GM18507 (cell line): ENCODE measurements around the gene CLASP1.
"Not testable (repeated sequence)": the region's sequence is repeated elsewhere in the genome, so short reads cannot be mapped to it uniquely, and the experiment has no call there.

Source experiments
- DNase-seq: peaks from one replicate; pipeline ENCODE4 v3.0.0; 2011; ENCODE audit warnings: low read depth; ENCODE audit not compliant: insufficient read length; ENCODE audit errors: extremely low spot score
- FAIRE-seq: peaks from 2 replicates; lab custom pipeline; 2011; peaks lifted over from hg19 to GRCh38; lab: Jason Lieb, UNC

CLASP1 gene

DNA sequence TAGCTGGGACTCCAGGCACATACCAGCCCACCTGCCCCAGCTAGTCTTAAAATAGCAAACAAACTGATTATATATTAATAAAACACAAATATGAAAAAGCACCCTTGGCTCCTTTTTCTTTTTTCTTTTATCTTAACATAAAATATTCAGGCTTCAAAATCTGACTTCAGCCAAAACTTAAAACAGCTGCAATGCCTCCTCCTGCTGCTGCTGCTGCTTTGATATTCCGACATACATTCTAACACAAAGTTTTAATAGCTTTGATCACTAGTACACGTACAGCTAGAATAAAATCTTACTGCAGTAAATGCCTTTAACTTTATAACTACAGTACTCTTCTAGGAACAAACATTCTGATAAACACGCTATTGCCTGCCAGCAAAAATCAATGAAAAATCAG, 190.0 kb downstream of the CLASP1 start:
- FAIRE-seq = no peak
- no peak for DNase-seq

DNA sequence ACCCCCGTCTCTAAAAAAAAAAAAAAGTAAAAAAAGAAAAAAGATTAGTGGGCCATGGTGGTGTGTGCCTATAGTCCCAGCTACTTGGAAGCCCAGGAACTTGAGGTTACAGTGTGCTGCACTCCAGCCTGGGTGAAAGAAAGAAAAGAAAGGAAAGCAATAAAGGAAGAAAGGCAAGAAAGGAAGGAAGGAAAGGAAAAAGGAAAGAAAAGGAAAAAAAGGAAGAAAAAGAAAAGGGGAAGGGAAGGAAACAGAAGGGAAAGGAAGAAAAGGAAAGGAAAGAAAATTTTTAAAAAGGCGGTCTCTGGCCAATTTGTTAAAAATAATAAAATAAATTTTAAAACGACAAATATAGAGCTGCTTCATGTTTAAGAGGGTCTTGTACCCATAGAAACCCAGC, 192.9 kb downstream of the CLASP1 start:
- DNase-seq = no peak
- no peak for FAIRE-seq

DNA sequence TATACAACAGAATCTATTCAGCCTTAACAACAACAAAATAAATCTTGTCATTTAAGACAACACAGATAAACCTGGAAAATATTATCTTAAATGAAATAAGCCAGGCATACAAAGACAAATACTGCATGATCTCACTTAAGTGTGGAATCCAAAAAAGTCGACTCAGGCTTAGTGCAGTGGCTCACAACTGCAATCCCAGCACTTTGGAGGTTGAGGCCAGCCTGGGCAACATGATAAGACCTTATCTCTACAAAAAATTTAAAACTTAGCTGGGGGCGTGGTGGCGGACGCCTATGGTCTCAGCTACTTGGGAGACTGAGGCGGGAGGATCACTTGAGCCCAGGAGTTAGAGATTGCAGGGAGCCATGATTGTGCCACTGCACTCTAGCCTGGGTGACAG, 193.8 kb downstream of the CLASP1 start:
- FAIRE-seq (no peak), DNase-seq (no peak)

DNA sequence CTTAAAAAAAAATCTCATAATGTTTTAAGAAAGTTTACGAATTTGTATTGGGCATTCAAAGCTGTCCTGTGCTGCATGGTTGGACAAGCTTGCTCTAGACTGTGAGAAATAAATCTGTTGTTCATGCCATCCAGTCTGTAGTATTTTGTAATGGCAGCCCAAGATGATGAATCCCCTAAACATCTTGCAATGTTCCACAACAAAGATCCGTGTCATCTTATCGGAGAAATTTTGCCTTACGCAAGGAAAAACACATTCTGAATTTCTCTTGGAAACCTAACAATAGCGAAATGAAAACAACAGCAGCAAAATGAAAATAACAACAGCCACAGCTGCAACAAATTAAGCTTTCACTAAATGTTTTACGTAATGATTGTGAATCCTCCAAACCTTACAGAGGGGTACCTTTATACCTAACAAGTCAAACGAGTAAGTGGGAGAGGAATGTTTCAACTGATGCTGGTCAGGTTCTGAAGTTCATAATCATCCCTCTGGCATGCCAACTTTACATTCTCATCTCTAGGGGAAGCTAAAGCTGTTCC, 194.6 kb downstream of the CLASP1 start:
- DNase-seq (no peak), FAIRE-seq (no peak)

DNA sequence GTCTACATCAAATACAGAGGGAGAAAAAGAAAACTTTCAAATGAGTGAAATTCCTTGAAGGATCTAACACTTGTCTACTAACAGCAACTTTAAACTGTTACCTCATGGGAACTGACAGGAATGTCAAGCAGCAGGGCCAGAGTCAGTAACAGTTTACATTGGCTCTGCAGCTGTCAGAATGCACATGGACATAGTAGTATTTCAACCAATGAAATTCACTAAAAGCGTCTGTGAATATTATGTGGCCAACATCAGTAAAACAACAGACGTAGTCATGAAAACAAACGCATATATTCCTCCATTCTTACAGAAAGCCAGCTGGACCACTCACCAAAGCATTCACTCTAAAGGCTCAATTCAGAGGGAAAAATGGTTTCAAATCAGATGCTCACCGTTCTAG, 197.9 kb downstream of the CLASP1 start:
- FAIRE-seq (no peak), DNase-seq (no peak)

DNA sequence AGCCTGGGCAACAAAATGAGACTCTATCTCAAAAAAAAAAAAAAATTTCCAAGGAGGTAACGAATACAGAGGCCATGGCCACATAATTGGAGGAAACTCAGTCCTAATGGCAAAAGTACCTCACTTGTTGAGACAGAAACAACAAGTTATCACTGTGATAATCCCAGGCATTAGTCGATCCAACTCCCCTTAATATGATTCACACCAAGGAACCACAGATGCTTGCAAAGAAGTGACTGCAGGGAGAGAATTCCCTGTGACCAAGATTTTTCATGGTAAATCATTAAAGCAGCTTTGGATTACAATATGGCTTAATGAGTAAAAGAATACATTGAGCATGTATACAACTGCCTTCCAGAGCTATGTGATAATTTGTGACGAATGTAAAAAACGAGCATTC, 199.0 kb downstream of the CLASP1 start:
- FAIRE-seq (no peak), DNase-seq (no peak)

DNA sequence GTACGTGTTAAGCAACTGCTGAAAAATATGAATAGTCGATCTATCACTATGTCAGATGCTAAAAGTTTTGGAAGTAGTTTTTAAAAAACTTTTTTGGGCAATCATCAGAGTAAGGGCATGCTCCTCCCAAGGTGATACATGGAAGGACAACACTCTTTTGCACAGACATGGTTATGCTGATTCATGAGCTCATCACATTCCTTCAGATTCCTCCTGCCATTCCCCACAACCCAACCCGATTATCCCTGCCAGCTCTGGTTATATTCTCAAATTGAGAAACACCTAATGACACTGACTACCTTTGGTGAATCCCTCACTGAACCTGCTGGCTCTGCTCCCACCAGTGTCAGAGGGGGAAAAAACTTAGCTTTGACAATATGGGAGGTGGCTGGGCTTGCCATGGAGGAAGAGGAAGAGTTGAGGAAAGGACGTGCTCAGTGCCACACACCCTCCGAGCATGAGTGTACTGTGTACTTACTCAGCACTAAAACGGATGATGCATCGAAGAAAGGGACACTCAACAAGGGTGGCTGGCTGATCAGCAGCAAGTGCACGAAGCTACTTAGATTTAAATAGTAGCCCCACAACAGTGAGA, 202.5 kb downstream of the CLASP1 start:
- no peak for FAIRE-seq
- DNase-seq = no peak

DNA sequence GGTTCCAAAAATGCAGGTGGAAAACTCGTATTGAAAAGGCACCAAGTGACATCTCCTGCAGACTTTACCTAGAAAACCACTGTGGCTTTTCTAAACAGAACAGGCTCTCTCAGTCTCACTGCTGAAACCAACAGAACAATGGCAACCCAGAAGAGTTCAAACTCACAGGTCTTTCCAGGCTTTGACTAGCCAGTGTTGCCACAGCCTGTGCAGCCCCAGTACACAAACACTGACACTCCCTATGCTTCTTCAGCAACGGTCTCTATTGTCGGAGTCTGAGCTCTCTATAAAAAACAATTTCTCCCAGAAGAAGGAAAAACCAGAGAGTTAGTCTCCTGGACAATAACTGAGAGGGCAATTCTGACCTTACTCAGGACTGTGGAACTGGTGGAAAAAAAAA, 206.4 kb downstream of the CLASP1 start:
- FAIRE-seq (no peak), DNase-seq (no peak)

DNA sequence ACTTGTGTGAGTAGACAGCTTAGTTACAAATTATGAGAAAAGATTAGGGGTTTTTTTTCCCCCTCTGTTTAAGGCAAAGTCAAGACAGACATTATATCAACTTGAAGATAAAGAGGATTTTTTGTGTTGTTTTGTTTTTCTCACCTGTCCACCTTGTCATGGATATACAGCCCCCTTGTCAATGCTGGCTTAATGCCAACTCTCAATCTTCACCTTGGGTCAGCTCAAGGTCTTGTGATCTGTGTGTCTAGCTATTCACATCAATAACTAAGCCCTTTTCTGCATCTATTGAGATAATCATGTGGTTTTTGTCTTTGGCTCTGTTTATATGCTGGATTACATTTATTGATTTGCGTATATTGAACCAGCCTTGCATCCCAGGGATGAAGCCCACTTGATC, 211.0 kb downstream of the CLASP1 start:
- not testable (repeated sequence) for DNase-seq, FAIRE-seq

DNA sequence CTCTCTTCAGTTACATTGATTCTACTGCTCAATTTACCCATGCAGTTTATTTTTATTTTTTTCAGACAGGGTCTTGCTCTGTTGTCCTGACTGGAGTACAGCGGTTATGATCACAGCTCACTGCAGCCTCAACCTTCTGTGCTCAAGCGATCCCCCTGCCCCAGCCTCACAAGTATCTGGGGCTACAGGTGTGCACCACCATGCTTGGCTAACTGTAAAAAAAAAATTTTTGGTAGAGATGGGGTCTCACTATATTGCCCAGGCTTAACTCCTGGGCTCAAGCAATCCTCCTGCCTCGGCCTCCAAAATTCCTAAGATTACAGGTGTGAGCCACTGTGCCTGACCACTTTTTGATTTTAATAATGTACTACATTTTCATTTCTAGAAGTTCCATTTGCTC, 212.3 kb downstream of the CLASP1 start:
- DNase-seq (no peak), FAIRE-seq (no peak)

DNA sequence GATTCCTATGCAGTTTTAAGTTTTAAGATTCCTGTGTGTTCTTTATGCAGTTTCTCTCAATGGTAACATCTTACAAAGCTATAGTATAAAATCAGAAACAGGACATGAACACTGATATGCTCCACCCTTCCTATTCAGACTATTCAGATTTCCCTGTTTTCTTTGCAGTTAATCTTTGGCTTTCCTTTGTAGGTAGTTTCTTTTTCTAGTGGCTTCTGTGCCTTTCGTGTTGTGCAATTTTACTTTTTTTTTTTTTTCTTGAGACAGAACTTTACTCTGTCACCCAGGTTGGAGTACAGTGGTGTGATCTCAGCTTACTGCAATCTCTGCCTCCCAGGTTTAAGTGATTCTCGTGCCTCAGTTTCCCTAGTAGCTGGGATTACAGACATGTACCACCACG, 213.5 kb downstream of the CLASP1 start:
- DNase-seq (no peak), FAIRE-seq (no peak)

DNA sequence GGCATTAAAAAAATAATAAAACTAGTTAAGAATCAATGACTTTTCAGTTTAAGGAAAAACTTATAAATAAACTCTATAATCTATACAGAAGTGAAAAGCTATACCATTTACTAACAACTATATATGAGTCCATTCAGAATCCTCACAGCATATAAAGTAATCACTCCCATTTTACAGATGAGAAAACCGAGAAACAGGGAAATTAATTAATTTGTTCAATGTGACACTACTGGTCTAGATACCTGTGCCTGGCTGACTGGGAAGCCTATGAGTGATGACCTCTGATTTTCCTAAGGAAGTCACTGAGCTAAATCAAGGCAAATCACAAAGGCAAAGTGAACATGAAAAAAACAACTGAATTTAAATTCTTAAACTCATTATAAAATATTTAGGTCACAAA, 218.0 kb downstream of the CLASP1 start:
- FAIRE-seq (no peak), DNase-seq (no peak)

DNA sequence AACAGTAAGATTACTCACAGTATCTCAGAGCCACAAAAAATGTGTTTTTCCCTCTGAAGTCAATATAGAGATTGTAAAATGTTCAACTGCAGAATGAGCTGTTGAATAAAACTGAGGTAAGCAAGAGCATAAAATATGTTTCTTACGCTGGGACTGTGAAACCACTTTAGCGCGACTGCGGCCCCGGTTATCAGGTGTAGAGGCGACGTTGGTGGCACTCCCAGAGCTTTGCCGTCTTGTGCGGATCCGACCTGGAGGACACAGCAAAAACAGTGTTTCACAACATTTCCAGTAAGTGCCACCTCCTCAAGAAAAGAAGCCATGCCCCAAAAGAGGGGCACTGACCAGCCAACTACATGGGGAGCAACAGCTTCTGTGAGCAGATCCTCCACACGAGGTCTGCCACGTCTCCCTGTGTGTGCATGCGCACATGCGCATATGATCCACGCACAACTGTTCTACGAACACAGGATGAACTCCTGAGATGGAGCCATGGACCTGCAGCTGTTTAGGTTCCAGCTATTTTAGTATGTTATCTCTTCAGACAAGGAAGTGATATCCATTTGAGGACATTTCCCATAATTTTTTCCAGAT, 219.2 kb downstream of the CLASP1 start:
- FAIRE-seq (no peak), DNase-seq (no peak)

DNA sequence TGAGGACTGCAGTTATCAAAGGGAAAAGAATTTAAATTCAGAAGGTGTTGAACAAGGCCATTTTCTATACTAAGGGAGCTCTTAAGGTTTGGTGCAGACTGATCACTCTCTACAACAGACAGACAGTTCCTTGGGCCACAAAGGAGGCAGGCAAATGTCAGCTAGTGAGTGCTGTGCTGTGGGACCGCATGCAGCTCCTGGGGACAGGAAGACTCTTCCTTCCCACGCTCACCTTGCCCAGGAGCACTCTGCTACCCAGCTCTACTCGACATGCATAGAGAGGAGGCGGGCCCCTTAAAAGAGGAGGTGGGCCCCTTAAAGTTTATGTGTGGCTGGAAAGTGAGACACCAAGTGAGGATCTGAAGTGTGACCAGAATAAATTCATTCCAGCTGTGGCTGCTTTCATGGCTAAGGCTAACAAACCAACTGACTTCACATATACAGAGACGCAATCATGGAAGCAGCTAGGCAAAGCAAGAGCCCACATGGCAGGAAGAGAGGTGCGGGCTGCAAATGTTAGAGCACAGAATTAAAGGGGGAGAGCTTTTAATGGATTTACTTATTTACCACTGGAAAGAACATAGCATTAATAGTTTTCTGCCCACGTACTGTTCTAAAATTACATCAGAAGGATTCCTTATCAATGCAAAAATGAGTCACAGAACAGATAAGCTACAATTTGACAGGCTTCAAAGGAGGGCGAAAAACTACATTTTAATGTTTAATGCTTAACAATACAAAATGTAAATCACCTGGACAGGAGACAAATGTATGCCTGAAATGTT, 220.0 kb downstream of the CLASP1 start:
- no peak for FAIRE-seq

DNA sequence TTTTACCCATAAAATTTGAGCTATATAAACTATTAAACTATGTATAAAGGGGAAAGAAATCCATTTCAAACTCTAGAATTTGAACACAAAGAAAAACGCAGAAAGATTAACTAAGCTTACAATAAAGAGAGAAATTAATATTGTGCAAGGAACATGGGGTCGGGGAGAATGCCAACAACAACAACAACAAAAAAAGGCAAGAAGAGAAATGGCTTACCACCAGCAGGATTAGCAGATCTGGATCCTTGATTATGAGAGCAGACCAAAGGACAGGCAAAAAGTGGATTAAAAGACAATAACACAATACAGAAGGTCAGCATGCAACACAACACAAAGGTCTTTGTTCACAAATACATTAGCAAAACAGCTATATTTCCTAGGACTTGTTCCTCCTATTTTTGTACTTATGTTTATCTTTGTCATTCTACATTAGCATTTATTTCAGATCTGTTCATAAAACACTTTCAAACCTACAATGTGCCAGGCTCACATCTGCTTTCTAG, 222.0 kb downstream of the CLASP1 start:
- FAIRE-seq = no peak
- no peak for DNase-seq

More for the DNA sequence above, 220.0 kb downstream of the CLASP1 start:
- DNase-seq = no peak

DNA sequence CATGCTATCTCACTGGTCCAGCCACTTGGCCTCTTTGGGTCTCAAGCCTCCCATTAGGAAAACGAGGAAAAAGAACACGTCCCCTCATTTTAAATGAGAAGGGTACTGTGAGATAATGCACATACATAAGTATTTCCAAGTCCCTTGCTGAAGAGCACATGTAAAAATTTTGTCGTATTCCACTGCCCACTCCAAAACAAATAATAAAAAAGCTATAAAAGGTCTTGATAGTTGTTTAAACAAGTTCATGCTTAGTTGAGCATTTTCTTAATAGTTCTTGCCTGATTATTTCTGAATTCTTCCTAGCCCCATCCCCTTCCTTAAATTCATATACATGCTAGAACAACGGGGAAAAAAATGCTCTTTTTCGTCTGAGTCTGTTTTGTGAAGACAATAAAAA, 228.8 kb downstream of the CLASP1 start:
- FAIRE-seq = no peak

DNA sequence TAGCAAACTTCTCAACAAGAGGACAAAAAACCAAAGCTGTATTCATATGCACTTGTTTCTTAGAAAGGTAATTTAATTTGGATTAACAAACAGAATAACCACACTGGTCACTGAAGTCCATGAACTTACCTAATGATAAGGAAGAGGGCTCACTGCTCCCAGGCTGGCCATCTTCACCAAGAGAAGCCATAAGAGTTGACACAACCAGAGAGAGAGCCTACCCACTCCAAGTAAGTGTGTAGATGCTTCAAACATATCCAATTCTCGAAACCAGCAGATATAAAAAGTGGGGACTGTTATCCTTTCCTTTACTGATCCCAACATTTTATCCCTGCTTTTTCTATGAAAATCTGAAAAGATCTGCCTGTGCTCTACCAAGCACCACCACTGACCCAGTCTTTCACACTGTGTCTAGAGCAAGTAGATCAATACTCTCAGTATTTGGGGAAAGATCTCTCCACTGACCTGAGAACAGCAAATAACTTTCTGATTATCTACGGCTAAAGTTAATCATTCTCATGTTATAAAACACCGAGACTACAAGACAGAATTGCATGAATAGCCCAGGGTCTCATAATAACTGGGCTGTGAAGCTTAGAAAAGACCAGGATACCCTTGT, 230.1 kb downstream of the CLASP1 start:
- FAIRE-seq (no peak), DNase-seq (no peak)

More for the DNA sequence above, 228.8 kb downstream of the CLASP1 start:
- no peak for DNase-seq

DNA sequence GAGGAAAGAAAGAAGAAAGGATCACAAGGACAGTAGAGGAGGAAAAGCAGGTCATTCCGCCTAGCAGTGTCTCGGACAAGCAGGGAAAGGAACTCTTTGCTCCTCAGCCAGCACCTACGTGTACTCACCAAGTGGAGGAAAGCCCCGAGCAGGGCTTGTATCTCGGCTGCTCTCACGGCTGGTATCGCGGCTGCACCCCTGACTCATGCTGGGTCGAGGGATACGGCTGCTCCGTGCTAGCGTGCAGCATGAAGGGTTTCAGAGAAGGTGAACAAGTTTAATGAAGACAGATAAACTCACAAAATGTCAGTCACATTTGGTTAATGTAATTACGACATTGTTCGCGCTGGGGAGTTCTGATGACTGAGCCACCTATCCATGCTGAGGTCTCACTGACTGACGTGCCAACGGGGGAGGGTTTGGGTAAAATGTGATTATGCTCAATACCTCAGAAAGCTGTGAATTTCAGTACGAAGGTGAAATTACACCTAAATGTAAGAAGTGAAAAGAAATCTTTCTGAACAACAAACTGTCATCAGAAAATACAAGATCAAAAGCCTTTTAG, 230.7 kb downstream of the CLASP1 start:
- FAIRE-seq (no peak), DNase-seq (no peak)

DNA sequence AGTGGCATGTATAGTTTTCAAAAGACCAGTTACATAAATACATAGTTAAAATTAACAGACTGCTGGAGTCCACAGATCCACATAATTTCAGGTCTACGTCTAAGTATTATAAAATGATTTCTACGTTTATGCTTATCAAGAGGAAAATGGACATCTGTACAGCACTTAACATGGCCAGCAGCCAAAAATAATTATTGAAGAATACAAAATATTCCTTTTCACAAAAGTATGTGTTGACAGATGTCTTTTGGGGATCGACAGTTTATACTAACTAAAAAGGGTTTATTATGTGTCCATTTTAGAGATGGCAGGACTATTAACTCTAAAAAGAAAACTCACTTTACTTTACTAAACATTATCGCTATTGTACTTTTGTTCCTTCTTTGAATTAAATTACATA, 231.4 kb downstream of the CLASP1 start:
- DNase-seq = no peak
- FAIRE-seq = no peak

DNA sequence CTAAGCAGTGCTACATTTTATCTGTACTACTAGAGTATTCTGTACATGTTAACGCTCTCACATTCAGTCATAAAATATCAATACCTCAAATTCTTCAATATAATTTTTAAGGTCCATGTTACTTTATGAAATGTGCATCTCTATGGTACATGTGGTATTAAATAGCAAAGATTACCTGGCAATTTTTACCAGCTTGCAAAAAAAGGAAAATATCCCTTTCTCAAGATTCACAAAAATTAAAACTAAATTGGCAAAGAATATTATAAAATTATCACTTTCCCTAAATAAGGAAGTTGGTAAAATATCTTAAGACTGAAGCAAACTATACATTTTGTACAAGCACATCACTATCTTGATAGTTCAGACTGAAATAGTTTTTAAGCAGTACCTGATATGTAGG, 233.5 kb downstream of the CLASP1 start:
- FAIRE-seq (no peak), DNase-seq (no peak)
